Measurements from ENCODE around the gene LRBA. TPM values are rescaled to one million over a fixed set of nuclear protein-coding genes. Genes with fewer than 3 reads are reported as not detected.
A peak's percentile ranks its signal among the peaks of the same experiment; 100 is the strongest.

The LRBA gene
- total and polyA plus RNA-seq, 9 of the 15 experiments (the other 6 are each of a cell fraction or from before 2014, with no cell fraction given): 24.2 to 88.7 (median 59.7) TPM

- no peaks in the 10 kb centered on the region; the same call in 2 of the 3 replicates for H3K79me2 ChIP-seq (ENCODE audit: control insufficient read depth, insufficient read depth, low read length)
- H3K4me2 ChIP-seq (ENCODE audit: insufficient read depth, low read length): no peak overlapping the region
- in situ Hi-C loops (cut with MboI): no loop called here
- ChIA-PET CTCF (ENCODE audit: low intra/inter-chr PET ratio) (no interaction called here), POLR2A (no interaction called here)
- no peak overlapping the region for H3K4me3 ChIP-seq
- no peak overlapping the region for H3K27ac ChIP-seq (ENCODE audit: extremely low read depth, low read depth, low read length)
- no peaks in the 10 kb centered on the region for H3K27me3 ChIP-seq (ENCODE audit: control insufficient read depth in 2 of 2, insufficient read depth in 2 of 2, low read length in 2 of 2)
- BruUV-seq (replicated peaks): no TSS peak
- DNase-seq (ENCODE audit: extremely low read depth in 1 of 4, low spot score in 3 of 4) (no peak), ATAC-seq (no peak), FAIRE-seq (no peak)
- peaks cover 29% of the 10 kb centered on the region for H3K36me3 ChIP-seq (ENCODE audit: control insufficient read depth, insufficient read depth, low read length)
- WGBS (ENCODE audit: insufficient coverage, low coverage, missing lambda C conversion rate): 90% methylated on average over 1 of the region's 1 CpG
- no peak overlapping the region for H3K9ac ChIP-seq (ENCODE audit: insufficient read depth in 1 of 2, low read depth in 2 of 2, low read length in 2 of 2)
- H3K9me1 ChIP-seq (ENCODE audit: control insufficient read depth, insufficient read depth, low read length): no peaks in the 10 kb centered on the region
- H3K9me3 ChIP-seq (replicated peaks; ENCODE audit: control insufficient read depth, insufficient read depth, low read depth, low read length): no peaks in the 10 kb centered on the region; the same call in 1 of the 2 replicates
- H3K4me1 ChIP-seq (replicated peaks in 1 of 2; ENCODE audit: control insufficient read depth in 2 of 2, insufficient read depth in 2 of 2, low read length in 2 of 2): no peaks in the 10 kb centered on the region
- TF ChIP-seq MTA3 (IDR thresholded peaks at IDR 0.05; ENCODE audit: borderline replicate concordance) (no peak), CHD1 (IDR thresholded peaks at IDR 0.05; ENCODE audit: low read length) (no peak), HDAC2 (IDR thresholded peaks at IDR 0.05) (no peak), ZNF316 (IDR thresholded peaks at IDR 0.05) (peak; percentile 85), POLR2AphosphoS2 (IDR thresholded peaks at IDR 0.05; ENCODE audit: low read length) (no peak), MCM2 (IDR thresholded peaks at IDR 0.05; ENCODE audit: low read depth) (no peak), MAFF (IDR thresholded peaks at IDR 0.05; ENCODE audit: low read length) (peak; percentile 31; the same call in 1 of the 2 replicates), MXD1 (CRISPR knock-in tag; IDR thresholded peaks at IDR 0.05; ENCODE audit: borderline replicate concordance, poor library complexity, severe bottlenecking) (no peak), C11orf30 (IDR thresholded peaks at IDR 0.05; ENCODE audit: low read depth) (peak; percentile 63), ZNF707 (CRISPR knock-in tag; conservative IDR thresholded peaks at IDR 0.05) (no peak)
- H2AFZ ChIP-seq (ENCODE audit: low read depth, low read length): no peak overlapping the region
- intact Hi-C loops (cut with micrococcal nuclease): no loop called here
- no peaks in the 10 kb centered on the region for H4K20me1 ChIP-seq (replicated peaks; ENCODE audit: control insufficient read depth, insufficient read depth, low read length)
Measured at GRCh38 chr4:150820409-150820808, 194.7 kb downstream of the LRBA start.

Data from K562 (cell line).